T47D (cell line): Measurements from ENCODE around the gene PHKA2.
A peak's percentile ranks its signal among the peaks of the same experiment; 100 is the strongest.
"Not testable (repeated sequence)": the region's sequence is repeated elsewhere in the genome, so short reads cannot be mapped to it uniquely, and the experiment has no call there.

Experiments used
- DNase-seq, 2 experiments: peaks; one replicate each; pipeline versions ENCODE4 v3.0.0 to v3.0.0-alpha.2; 2011 to 2012; ENCODE audit warnings: low read depth in 1 of 2, low spot score in 1 of 2
- JUND ChIP-seq: IDR thresholded peaks from 2 replicates; pipeline ENCODE4 v1.6.1; 2012; ENCODE audit warnings: low read depth
- in situ Hi-C: cut with HindIII; loops from 2 replicates; pipeline ENCODE4 v1.10.0; 2016; ENCODE audit warnings: low sequenced_read_pairs, low pct_unique_long_range_greater_than_20kb

The PHKA2 gene

GRCh38 chrX:18995221-18995620, 11.3 kb upstream of the PHKA2 start:
- DNase-seq, result no peak

GRCh38 chrX:18994713-18995112, 10.8 kb upstream of the PHKA2 start:
- DNase-seq, result no peak
- in situ Hi-C loops, result no loop called here
- TF ChIP-seq JUND, result no peak

More at GRCh38 chrX:18995221-18995620, 11.3 kb upstream of the PHKA2 start:
- in situ Hi-C loops, result no loop called here
- TF ChIP-seq JUND, result no peak

GRCh38 chrX:18992829-18993228, 8.9 kb upstream of the PHKA2 start:
- no peak for TF ChIP-seq JUND
- no peak for DNase-seq
- in situ Hi-C loops, result no loop called here

- TF ChIP-seq JUND, result no peak
- in situ Hi-C loops, result no loop called here
- no peak for DNase-seq
These were observed 1.2 kb upstream of the PHKA2 start for GRCh38 chrX:18985186-18985435.

GRCh38 chrX:18984381-18985185, 669 bp upstream of the PHKA2 start:
- TF ChIP-seq JUND, result no peak
- in situ Hi-C loops, result no loop called here

GRCh38 chrX:18981124-18981807, 2.6 kb downstream of the PHKA2 start:
- in situ Hi-C loops, result no loop called here
- no peak for TF ChIP-seq JUND
- DNase-seq, result peak in 1 of 2 experiments; percentile 38

More at GRCh38 chrX:18984381-18985185, 669 bp upstream of the PHKA2 start:
- DNase-seq, result peak; percentile 76 to 94

- in situ Hi-C loops, DNase-seq: not testable (repeated sequence)
These were observed 3.7 kb downstream of the PHKA2 start for GRCh38 chrX:18980262-18980661.

- no peak for DNase-seq
- in situ Hi-C loops, result no loop called here
- TF ChIP-seq JUND, result no peak
These were observed 8.9 kb downstream of the PHKA2 start for GRCh38 chrX:18974993-18975392.

- in situ Hi-C loops, result no loop called here
- TF ChIP-seq JUND, result no peak
- DNase-seq, result no peak
These were observed 10.3 kb downstream of the PHKA2 start for GRCh38 chrX:18973527-18974192.

GRCh38 chrX:18971506-18971905, 12.4 kb downstream of the PHKA2 start:
- TF ChIP-seq JUND, result no peak
- in situ Hi-C loops, result no loop called here

GRCh38 chrX:18970465-18970864, 13.4 kb downstream of the PHKA2 start:
- TF ChIP-seq JUND, result no peak
- in situ Hi-C loops, result no loop called here
- no peak for DNase-seq

More at GRCh38 chrX:18971506-18971905, 12.4 kb downstream of the PHKA2 start:
- DNase-seq, result no peak

GRCh38 chrX:18966624-18967023, 17.3 kb downstream of the PHKA2 start:
- in situ Hi-C loops, result no loop called here
- TF ChIP-seq JUND, result no peak
- no peak for DNase-seq

GRCh38 chrX:18964901-18965300, 19.0 kb downstream of the PHKA2 start:
- DNase-seq, result no peak
- no peak for TF ChIP-seq JUND
- in situ Hi-C loops, result no loop called here
